Stimulated activated effector memory CD8-positive, alpha-beta T cell treated with anti-CD3 and anti-CD28 coated beads, Interleukin-12 subunit alpha, Interleukin-12 subunit beta, amount 100 ng/mL, for 72 hours (primary cell): ENCODE data around the gene BPIFB2.
"Not testable (repeated sequence)": the region's sequence is repeated elsewhere in the genome, so short reads cannot be mapped to it uniquely, and the experiment has no call there.

Experiments
- ATAC-seq: fragments of 150-1000 bp; cut with Tn5 transposase; 2 replicates; pipeline ENCODE4 v1.10.0; 2021
- DNase-seq, 2 donors: peaks; one replicate each; pipeline ENCODE4 v3.0.0; 2021 to 2022; ENCODE audit warnings: low spot score in 2 of 2
- H3K27ac Mint-ChIP-seq: one replicate; pipeline ENCODE4 v1.8.0; 2022; ENCODE audit warnings: mild to moderate bottlenecking, mixed read lengths
- H3K36me3 Mint-ChIP-seq: one replicate; pipeline ENCODE4 v1.8.0; 2022; ENCODE audit warnings: mild to moderate bottlenecking, mixed read lengths
- H3K4me1 Mint-ChIP-seq: one replicate; pipeline ENCODE4 v1.8.0; 2022; ENCODE audit warnings: mixed read lengths
- H3K4me3 Mint-ChIP-seq: one replicate; pipeline ENCODE4 v1.8.0; 2022; ENCODE audit warnings: mild to moderate bottlenecking, mixed read lengths
- H3K9me3 Mint-ChIP-seq: one replicate; pipeline ENCODE4 v1.8.0; 2022; ENCODE audit warnings: mixed read lengths

Gene BPIFB2

DNA sequence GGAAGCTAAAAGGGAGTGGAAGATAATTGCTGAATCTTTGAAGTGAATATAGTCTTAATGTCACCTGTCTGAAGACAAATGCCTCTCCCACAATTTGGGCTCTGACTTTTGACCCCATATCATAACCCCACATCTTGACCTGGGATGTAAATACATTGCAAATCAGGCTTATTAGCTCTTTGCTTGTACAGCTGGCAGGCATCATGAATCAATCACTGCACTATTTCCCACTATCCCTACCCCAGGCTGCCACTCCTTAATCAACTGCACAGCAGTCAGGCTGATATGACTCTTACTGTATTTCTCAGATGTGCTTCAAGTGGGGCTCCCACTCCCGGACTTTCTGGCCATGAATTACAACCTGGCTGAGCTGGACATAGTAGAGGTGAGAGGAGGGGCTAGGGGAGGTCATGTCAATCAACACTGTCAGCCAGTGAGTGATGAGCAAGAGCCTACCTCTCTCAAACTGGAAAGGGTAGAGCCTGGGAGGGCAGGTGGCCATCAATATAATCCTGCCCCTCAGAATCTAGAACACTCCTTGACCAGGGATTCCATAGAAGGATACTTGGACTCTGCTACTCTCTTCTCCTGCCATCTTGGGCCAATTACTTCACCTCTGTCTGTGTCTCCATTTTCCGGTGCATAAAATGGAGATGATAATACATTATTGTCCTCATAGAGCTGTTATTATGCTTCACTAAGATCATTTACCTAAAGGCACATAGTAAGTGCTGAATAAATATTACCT, 35.7 kb downstream of the BPIFB2 start:
- H3K36me3 Mint-ChIP-seq, result no peaks in the 10 kb centered on the region
- DNase-seq (no peak), ATAC-seq (no peak)

DNA sequence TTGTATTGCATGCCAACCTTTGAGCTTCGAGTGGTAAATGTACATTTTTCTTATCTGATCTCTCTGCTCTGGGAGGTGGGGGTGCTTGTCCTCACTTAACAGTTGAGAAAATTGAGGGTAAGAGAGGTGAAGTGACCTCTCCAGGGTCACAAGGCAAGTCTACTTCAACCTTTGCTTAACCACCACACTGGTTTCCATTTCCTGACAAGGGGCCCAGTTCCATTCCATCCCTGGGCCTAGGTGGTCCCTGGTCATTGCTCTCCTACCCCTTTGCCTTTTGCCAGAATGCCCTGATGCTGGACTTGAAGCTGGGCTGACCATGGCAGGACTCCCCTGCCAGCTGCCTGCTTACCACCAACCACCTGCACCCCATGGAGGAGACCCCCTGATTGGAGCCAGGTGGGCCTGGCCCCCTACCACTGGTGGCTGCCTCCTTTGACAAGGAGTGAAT, 36.3 kb downstream of the BPIFB2 start:
- peaks cover 7% of the 10 kb centered on the region for H3K9me3 Mint-ChIP-seq
- no peaks in the 10 kb centered on the region for H3K4me1 Mint-ChIP-seq
- H3K36me3 Mint-ChIP-seq, result no peaks in the 10 kb centered on the region
- no peak for DNase-seq
- H3K27ac Mint-ChIP-seq, result no peak overlapping the region
- no peak for ATAC-seq
- H3K4me3 Mint-ChIP-seq, result no peak overlapping the region

More for the DNA sequence above, 35.7 kb downstream of the BPIFB2 start:
- H3K4me3 Mint-ChIP-seq, result no peak overlapping the region
- peaks cover 7% of the 10 kb centered on the region for H3K9me3 Mint-ChIP-seq
- H3K4me1 Mint-ChIP-seq, result no peaks in the 10 kb centered on the region
- no peak overlapping the region for H3K27ac Mint-ChIP-seq

DNA sequence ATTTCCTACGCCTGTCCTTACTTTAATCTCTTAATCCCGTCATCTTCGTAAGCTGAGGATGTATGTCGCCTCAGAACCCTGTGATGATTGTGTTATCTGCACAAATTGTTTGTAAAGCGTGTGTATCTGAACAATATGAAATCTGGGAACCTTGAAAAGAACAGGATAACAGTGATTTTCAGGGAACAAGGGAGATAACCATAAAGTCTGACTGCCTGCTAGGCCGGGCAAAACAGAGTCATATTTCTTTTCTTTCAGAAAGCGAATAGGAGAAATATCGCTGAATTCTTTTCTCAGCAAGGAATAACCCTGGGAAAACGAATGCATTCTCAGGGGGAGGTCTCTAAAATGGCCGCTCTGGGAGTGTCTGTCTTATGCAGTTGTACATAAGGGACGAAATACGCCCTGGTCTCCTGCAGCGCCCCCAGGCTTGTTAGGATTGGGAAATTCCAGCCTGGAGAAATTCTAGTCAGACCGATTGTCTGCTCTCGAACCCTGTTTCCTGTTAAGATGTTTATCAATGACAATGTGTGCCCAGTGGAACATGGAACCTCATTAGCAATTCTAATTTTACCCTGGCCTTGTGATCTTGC, 37.7 kb downstream of the BPIFB2 start:
- H3K4me1 Mint-ChIP-seq, ATAC-seq, H3K36me3 Mint-ChIP-seq, H3K9me3 Mint-ChIP-seq, DNase-seq, H3K27ac Mint-ChIP-seq, H3K4me3 Mint-ChIP-seq: not testable (repeated sequence)

DNA sequence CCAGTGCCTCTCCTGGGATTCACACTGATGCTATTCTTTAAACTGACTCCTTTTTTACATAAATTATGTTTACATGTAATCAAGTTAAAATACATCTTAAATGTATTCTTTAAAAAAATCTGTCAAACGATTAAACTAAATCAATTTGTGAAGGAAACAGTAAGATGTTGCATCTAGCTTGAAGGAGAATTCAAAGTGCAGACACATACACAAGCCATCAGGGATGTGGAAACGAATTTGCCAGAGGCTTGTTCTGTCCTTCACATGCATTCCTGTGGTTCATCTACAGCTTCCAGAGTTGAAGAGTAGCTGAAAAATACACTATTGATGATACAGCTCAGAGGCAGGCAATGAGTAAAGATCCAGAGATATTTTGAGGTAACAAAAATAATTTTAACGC, 38.9 kb downstream of the BPIFB2 start:
- Mint-ChIP-seq H3K27ac (no peak overlapping the region), H3K9me3 (peaks cover 7% of the 10 kb centered on the region), H3K4me1 (no peaks in the 10 kb centered on the region), H3K36me3 (no peaks in the 10 kb centered on the region), H3K4me3 (no peak overlapping the region)
- ATAC-seq (no peak), DNase-seq (no peak)

DNA sequence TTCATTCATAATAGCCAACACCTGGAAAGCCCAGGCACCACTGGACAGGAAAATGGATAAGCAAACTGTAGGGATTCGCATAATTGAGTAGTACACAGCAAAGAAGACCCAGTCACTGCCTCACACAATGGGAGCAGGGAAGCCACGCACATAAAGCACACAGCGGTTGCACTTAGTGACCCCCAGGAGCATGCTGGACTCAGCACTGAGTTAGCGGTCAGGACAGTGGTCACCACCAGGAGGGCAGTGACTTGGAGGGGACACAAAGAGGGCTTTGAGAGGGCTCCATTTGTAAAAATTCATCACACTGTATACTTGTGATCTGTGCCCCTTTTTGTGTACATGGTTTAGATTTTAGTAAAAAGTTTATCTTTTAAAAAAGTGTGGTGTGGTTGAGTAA, 43.8 kb downstream of the BPIFB2 start:
- no peaks in the 10 kb centered on the region for H3K9me3 Mint-ChIP-seq
- DNase-seq (no peak), ATAC-seq (no peak)
- H3K4me1 Mint-ChIP-seq, result no peaks in the 10 kb centered on the region
- H3K27ac Mint-ChIP-seq, result no peak overlapping the region
- H3K4me3 Mint-ChIP-seq, result no peak overlapping the region
- no peaks in the 10 kb centered on the region for H3K36me3 Mint-ChIP-seq

DNA sequence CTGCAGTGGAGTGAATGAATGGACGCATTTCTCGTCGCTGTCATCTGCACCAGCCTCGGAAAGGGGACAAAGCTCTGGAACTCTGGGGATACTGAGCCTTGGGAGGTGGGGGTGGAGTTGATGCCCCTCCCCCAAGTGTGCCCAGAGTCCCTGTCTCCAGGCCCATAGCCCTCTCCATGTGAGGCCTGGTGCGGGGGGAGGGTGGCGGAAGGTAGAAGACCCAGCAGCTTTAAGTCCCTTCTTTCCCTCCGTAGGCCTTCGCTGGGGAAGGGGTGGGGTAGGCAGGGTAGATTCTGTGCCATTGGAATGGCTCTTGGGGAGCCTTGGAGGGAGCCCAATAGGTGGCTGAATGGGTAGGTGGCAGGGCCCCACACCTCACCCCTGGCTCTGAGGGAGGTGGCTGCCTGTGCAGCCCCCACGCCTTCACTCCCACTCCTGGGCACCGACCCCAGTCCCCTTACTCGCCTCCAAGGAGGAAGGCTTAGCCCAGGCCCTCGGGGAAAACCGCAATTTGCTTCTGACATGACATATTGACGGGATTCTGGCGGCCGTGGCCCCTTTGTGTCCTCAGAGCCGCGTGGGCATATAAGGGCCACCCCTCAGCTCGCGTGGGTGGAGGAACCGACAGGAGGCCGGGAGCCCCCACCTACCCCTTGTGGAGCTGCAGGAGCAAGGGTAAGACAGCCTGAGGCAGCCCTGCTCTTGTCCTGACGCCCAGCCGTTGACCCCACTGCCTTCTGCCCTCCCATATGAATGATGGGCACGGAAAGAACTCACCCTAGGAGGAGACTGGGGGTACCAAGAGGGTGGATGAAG, 46.0 kb downstream of the BPIFB2 start, which contains the start of gene BPIFB3:
TSS of gene BPIFB3 (plus strand) at position 613 of the 816 bp plus-strand sequence. CDS start 1,533 bp downstream, outside the sequence.
- Mint-ChIP-seq H3K4me1 (no peaks in the 10 kb centered on the region), H3K9me3 (no peaks in the 10 kb centered on the region), H3K27ac (no peak within 1 kb of the TSS), H3K36me3 (no peaks in the 10 kb centered on the region), H3K4me3 (no peak within 1 kb of the TSS)
- DNase-seq (no peak), ATAC-seq (no peak)

DNA sequence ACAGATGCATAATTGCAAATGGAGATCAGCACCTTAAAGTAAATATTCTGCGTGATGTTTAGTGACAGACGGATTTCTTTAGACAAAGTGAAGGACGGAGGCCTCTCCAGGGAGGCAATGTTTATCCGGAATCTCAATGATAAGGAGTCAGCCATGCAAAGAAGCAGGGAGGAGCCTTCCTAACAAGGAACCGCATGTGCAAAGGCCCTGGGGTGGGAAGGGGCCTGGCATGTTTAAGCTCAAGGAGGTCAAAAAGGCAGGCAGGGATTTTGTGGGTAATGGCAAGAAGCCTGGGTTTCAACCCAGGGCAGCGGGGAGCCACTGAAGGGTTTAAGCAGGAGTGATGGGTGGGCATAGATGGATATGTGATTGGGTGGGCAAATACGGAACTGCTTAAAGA, 46.9 kb downstream of the BPIFB2 start:
- no peak for ATAC-seq

DNA sequence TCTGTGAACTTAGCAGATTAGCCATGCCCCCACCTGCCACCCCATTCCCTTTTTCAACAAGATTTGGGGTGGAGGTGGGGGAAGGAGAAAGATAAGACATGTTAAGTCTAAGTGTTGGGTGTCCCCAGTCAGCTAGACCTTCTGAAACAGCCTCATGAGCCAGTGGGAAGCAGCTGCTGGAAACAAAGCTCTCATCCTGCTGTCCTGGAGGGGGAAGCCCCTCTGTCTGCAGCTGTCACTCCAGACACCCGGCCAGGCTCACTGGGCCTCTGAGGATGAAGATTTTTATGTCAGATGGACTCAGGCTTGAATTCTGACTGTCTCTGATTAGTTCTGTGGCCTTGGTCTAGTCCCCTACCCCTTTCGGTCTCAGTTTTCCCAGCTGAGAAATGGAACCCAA, 47.3 kb downstream of the BPIFB2 start:
- H3K36me3 Mint-ChIP-seq, result no peaks in the 10 kb centered on the region
- DNase-seq (no peak), ATAC-seq (no peak)
- H3K4me3 Mint-ChIP-seq, result no peak overlapping the region
- H3K9me3 Mint-ChIP-seq, result no peaks in the 10 kb centered on the region
- H3K27ac Mint-ChIP-seq, result no peak overlapping the region
- no peaks in the 10 kb centered on the region for H3K4me1 Mint-ChIP-seq

More for the DNA sequence above, 46.9 kb downstream of the BPIFB2 start:
- H3K9me3 Mint-ChIP-seq, result no peaks in the 10 kb centered on the region
- no peak overlapping the region for H3K27ac Mint-ChIP-seq
- H3K4me3 Mint-ChIP-seq, result no peak overlapping the region
- no peaks in the 10 kb centered on the region for H3K36me3 Mint-ChIP-seq
- no peaks in the 10 kb centered on the region for H3K4me1 Mint-ChIP-seq
- no peak for DNase-seq

DNA sequence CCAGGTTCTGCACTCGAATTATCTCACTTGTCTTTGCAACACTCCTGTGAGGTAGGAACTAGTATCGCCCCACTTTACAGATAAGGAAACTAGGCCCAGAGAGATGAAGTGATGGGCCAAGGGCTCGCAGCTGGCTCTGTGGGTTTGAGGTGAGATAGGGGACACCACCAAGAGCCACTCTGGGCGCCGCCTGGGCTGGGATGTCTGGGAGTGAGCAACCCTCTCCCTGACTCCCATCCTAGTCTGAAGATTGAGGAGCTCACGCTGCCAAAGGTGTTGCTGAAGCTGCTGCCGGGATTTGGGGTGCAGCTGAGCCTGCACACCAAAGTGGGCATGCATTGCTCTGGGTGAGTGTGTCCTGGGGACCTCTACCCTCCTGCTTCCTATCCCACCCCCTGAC, 51.6 kb downstream of the BPIFB2 start:
- no peak for DNase-seq
- no peaks in the 10 kb centered on the region for H3K9me3 Mint-ChIP-seq
- no peaks in the 10 kb centered on the region for H3K36me3 Mint-ChIP-seq
- no peak for ATAC-seq
- H3K4me1 Mint-ChIP-seq, result no peaks in the 10 kb centered on the region
- H3K27ac Mint-ChIP-seq, result no peak overlapping the region
- no peak overlapping the region for H3K4me3 Mint-ChIP-seq

DNA sequence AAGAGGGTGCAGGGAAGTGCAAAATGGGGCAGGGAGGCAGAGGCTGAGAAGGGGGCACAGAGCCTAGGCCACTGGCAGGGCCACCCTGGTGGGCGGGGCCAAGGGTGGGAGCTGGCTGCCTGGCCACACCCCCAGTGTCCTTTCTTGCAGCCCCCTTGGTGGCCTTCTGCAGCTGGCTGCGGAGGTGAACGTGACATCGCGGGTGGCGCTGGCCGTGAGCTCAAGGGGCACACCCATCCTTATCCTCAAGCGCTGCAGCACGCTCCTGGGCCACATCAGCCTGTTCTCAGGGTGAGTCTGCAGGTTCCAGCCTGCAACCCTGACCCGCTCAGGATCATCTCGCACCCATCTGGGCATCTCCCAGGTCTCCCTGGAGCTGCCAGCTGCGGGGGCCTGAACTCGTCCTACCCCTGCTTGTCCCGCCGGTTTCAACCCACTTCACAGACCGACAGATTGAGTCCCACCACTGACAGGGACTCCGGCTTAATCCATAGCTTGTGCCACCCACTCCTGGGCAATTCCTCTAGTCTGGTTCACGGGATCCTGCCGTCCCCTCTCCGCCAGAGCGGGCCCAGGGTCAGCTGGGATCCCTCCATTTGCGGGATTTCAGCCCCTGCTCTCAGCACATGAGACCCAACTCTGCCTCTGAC, 52.4 kb downstream of the BPIFB2 start:
- H3K4me1 Mint-ChIP-seq, result no peaks in the 10 kb centered on the region
- no peak overlapping the region for H3K4me3 Mint-ChIP-seq
- H3K9me3 Mint-ChIP-seq, result no peaks in the 10 kb centered on the region
- no peak overlapping the region for H3K27ac Mint-ChIP-seq
- DNase-seq (no peak), ATAC-seq (no peak)
- no peaks in the 10 kb centered on the region for H3K36me3 Mint-ChIP-seq

DNA sequence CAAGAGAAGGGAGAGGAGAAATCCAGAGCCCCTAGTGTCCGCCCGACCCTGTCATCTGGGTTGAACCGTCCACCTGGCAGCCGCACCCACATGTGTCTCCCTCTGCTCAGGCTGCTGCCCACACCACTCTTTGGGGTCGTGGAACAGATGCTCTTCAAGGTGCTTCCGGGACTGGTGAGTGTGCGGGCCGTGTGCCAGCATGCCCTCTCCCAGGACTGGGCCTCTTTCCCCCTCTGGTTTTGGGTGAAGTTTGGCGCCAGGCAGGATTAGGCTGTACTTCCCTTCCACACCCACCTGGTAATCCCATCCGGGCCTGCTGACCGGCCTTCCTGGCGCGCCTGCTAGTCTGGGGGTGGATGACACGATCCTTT, 54.1 kb downstream of the BPIFB2 start:
- Mint-ChIP-seq H3K36me3 (no peaks in the 10 kb centered on the region), H3K27ac (no peak overlapping the region), H3K9me3 (no peaks in the 10 kb centered on the region), H3K4me3 (no peak overlapping the region), H3K4me1 (no peaks in the 10 kb centered on the region)
- ATAC-seq (no peak), DNase-seq (no peak)

DNA sequence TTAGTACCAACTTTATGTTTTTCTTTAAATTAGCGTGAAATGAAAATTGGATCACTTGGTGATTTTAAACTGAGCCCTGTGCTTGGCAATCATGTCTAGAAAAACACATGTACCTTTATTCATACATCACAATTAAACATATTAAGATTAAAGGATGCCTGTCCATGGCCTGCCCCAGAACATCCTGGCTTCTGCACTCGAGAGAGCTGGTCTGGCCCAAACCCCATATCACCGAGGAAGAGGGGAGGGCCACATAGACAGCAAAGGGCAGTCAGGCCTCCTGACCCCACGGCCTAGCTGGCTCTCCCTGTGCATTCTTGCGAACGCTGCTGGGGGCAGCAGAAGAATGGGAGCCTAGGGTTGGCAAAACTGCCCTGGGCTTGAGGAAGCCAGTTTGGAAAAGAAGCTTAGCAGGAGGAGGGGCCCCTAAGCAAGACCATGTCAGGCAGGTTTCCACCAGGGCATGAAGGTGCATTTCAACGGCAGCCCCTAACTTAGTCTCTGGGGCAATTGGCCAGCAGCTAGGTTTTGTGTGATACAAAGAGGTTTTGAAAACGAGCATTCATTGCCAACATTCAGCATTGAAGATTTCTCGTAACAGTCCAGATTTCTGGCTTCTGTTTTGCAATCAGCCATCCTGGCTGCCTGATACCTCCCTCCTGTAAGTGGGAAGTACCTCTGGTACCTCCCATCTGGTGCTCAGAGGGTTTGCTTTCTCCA, 54.8 kb downstream of the BPIFB2 start:
- ATAC-seq (no peak), DNase-seq (no peak)
- H3K4me3 Mint-ChIP-seq, result no peak overlapping the region
- no peaks in the 10 kb centered on the region for H3K9me3 Mint-ChIP-seq
- no peaks in the 10 kb centered on the region for H3K4me1 Mint-ChIP-seq
- peak overlapping the region; percentile 70 for H3K27ac Mint-ChIP-seq
- H3K36me3 Mint-ChIP-seq, result no peaks in the 10 kb centered on the region

DNA sequence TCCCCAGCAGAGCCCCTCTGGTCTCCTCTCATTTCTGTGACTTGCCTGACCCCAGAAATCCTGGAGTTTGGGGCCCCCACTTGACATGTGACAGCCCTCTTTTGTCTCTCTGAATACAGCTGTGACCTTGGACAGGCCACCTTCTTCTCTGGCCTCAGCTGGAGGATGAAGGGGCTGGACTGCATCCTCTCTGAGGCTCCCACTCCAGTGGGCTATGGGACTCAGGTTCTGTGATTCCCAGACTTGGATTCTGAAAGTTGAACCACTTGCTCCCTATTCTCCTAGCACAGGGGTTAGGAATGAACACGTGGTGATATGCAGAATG, 55.3 kb downstream of the BPIFB2 start:
- ATAC-seq (no peak), DNase-seq (no peak)
- H3K9me3 Mint-ChIP-seq, result no peaks in the 10 kb centered on the region
- peaks cover under 1% of the 10 kb centered on the region for H3K4me1 Mint-ChIP-seq
- H3K4me3 Mint-ChIP-seq, result no peak overlapping the region
- no peaks in the 10 kb centered on the region for H3K36me3 Mint-ChIP-seq
- peak overlapping the region; percentile 70 for H3K27ac Mint-ChIP-seq

DNA sequence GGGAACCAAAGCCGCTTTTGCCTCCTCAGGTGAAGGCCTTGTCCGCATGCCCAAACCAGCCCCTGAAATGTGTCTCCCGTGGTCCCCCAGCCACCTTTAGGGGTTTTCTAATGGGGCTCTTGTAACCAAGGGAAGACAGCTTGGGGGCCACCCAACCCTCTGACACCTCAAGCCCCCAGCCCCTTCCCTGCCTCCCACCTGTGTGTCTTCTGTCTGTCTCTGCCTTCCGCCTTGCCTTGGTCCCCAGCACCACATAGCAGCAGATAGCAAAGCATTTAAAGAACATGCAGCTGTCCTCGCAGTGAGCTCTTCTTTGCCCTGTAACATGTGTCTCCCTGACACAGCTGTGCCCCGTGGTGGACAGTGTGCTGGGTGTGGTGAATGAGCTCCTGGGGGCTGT, 55.8 kb downstream of the BPIFB2 start:
- peak overlapping the region; percentile 70 for H3K27ac Mint-ChIP-seq
- DNase-seq (no peak), ATAC-seq (no peak)
- H3K4me1 Mint-ChIP-seq, result peaks cover 5% of the 10 kb centered on the region
- no peak overlapping the region for H3K4me3 Mint-ChIP-seq
- no peaks in the 10 kb centered on the region for H3K36me3 Mint-ChIP-seq
- H3K9me3 Mint-ChIP-seq, result no peaks in the 10 kb centered on the region
